MM.1S (cell line): Measurements from ENCODE around the gene SUPT20HL1.

ENCODE experiments used
- DNase-seq: peaks from one replicate; pipeline ENCODE4 v3.0.0-alpha.2; 2015
- H2AFZ ChIP-seq: fragments of 300-600 bp; sonication (generic); 2 replicates; pipeline ENCODE4 v1.6.0; 2016; ENCODE audit warnings: antibody characterized with exemption, low read length
- H3F3A ChIP-seq: fragments of 300-600 bp; sonication (generic); 2 replicates; pipeline ENCODE4 v1.6.1; 2016; ENCODE audit warnings: mild to moderate bottlenecking, antibody characterized with exemption, low read length, moderate library complexity, mixed read lengths; ENCODE audit not compliant: insufficient read depth
- H3K27ac ChIP-seq: fragments of 300-600 bp; sonication (generic); 2 replicates; pipeline ENCODE4 v1.5.1; 2016; ENCODE audit warnings: mild to moderate bottlenecking, low read length
- H3K27me3 ChIP-seq: fragments of 300-600 bp; sonication (generic); replicated peaks from 2 replicates; pipeline ENCODE4 v1.6.0; 2016; ENCODE audit warnings: low read length; ENCODE audit not compliant: insufficient read depth
- H3K36me3 ChIP-seq: fragments of 300-600 bp; sonication (generic); replicated peaks from 2 replicates; pipeline ENCODE4 v1.6.1; 2016; ENCODE audit warnings: mild to moderate bottlenecking, low read length, mixed read lengths; ENCODE audit not compliant: insufficient read depth
- H3K4me1 ChIP-seq: fragments of 300-600 bp; sonication (generic); 2 replicates; pipeline ENCODE4 v1.6.1; 2016; ENCODE audit warnings: low read length, mixed read lengths
- H3K4me2 ChIP-seq: fragments of 300-600 bp; sonication (generic); 2 replicates; pipeline ENCODE4 v1.6.0; 2016; ENCODE audit warnings: low read depth, low read length
- H3K4me3 ChIP-seq: fragments of 300-600 bp; sonication (generic); 2 replicates; pipeline ENCODE4 v1.5.1; 2016; ENCODE audit warnings: low read length, mixed read lengths
- H3K79me2 ChIP-seq: fragments of 300-600 bp; sonication (generic); 2 replicates; pipeline ENCODE4 v1.6.1; 2016; ENCODE audit warnings: mixed run types, low read length, mixed read lengths
- H3K9ac ChIP-seq: fragments of 300-600 bp; sonication (generic); 2 replicates; pipeline ENCODE4 v1.6.1; 2016; ENCODE audit warnings: low read length, mixed read lengths
- H3K9me2 ChIP-seq: fragments of 300-600 bp; sonication (generic); replicated peaks from 2 replicates; pipeline ENCODE4 v1.6.1; 2016; ENCODE audit warnings: mild to moderate bottlenecking, low read length, mixed read lengths; ENCODE audit not compliant: insufficient read depth
- H3K9me3 ChIP-seq: fragments of 300-600 bp; sonication (generic); replicated peaks from 2 replicates; pipeline ENCODE4 v1.6.1; 2016; ENCODE audit warnings: mild to moderate bottlenecking, low read length, mixed read lengths; ENCODE audit not compliant: insufficient read depth
- H4K20me1 ChIP-seq: fragments of 300-600 bp; sonication (generic); 2 replicates; pipeline ENCODE4 v1.6.1; 2016; ENCODE audit warnings: mild to moderate bottlenecking, low read length, moderate library complexity, mixed read lengths; ENCODE audit not compliant: insufficient read depth
- CTCF ChIP-seq: fragments of 300-600 bp; sonication (generic); IDR thresholded peaks from 2 replicates; pipeline ENCODE4 v1.5.1; 2016; ENCODE audit warnings: antibody characterized with exemption, low read length, mixed read lengths
- EZH2 ChIP-seq: fragments of 300-600 bp; sonication (generic); optimal IDR thresholded peaks from 2 replicates; pipeline ENCODE3; 2017; ENCODE audit warnings: low read depth, mild to moderate bottlenecking, antibody characterized with exemption, low read length, mixed read lengths
- EZH2phosphoT487 ChIP-seq: fragments of 300-600 bp; sonication (generic); IDR thresholded peaks from 2 replicates; pipeline ENCODE4 v1.6.1; 2018; ENCODE audit warnings: antibody characterized with exemption, low read length

SUPT20HL1 gene

GRCh38 chrX:24339911-24340310, 20.5 kb upstream of the SUPT20HL1 start:
- Histone ChIP-seq H3F3A (no peaks in the 10 kb centered on the region), H3K4me1 (no peaks in the 10 kb centered on the region), H3K9ac (no peak overlapping the region), H3K4me3 (no peak overlapping the region), H3K9me2 (no peaks in the 10 kb centered on the region), H3K79me2 (no peaks in the 10 kb centered on the region), H3K9me3 (no peaks in the 10 kb centered on the region), H3K27me3 (no peaks in the 10 kb centered on the region), H3K27ac (no peak overlapping the region), H4K20me1 (no peaks in the 10 kb centered on the region), H3K4me2 (no peak overlapping the region), H2AFZ (no peak overlapping the region), H3K36me3 (no peaks in the 10 kb centered on the region)
- DNase-seq: no peak
- no peak for TF ChIP-seq CTCF
- no peak for TF ChIP-seq EZH2phosphoT487
- no peak for TF ChIP-seq EZH2

- DNase-seq: no peak
- Histone ChIP-seq H3K79me2 (no peaks in the 10 kb centered on the region), H3K27me3 (no peaks in the 10 kb centered on the region), H2AFZ (no peak overlapping the region), H3K4me1 (no peaks in the 10 kb centered on the region), H3K36me3 (no peaks in the 10 kb centered on the region), H3K4me3 (no peak overlapping the region), H3K9ac (no peak overlapping the region), H3K9me3 (no peaks in the 10 kb centered on the region), H4K20me1 (no peaks in the 10 kb centered on the region), H3K27ac (no peak overlapping the region), H3K9me2 (no peaks in the 10 kb centered on the region), H3F3A (no peaks in the 10 kb centered on the region), H3K4me2 (no peak overlapping the region)
- no peak for TF ChIP-seq CTCF
- no peak for TF ChIP-seq EZH2phosphoT487
- TF ChIP-seq EZH2: no peak
Measured at GRCh38 chrX:24340501-24340900, 19.9 kb upstream of the SUPT20HL1 start.

- Histone ChIP-seq H3K9ac (no peak overlapping the region), H3K4me3 (no peak overlapping the region), H3K4me1 (no peaks in the 10 kb centered on the region), H3K27me3 (no peaks in the 10 kb centered on the region), H3K9me2 (no peaks in the 10 kb centered on the region), H4K20me1 (no peaks in the 10 kb centered on the region), H3F3A (no peaks in the 10 kb centered on the region), H3K36me3 (no peaks in the 10 kb centered on the region), H3K27ac (no peak overlapping the region), H2AFZ (no peak overlapping the region), H3K4me2 (no peak overlapping the region), H3K79me2 (no peaks in the 10 kb centered on the region), H3K9me3 (no peaks in the 10 kb centered on the region)
- no peak for TF ChIP-seq EZH2
- TF ChIP-seq CTCF: no peak
- no peak for TF ChIP-seq EZH2phosphoT487
- no peak for DNase-seq
Measured at GRCh38 chrX:24341795-24342194, 18.6 kb upstream of the SUPT20HL1 start.

- no peak for DNase-seq
- no peak overlapping the region for H3K4me2 ChIP-seq
- no peak overlapping the region for H3K4me3 ChIP-seq
- H3K27me3 ChIP-seq: no peaks in the 10 kb centered on the region
- no peak overlapping the region for H3K27ac ChIP-seq
- no peaks in the 10 kb centered on the region for H3K79me2 ChIP-seq
- H3K36me3 ChIP-seq: no peaks in the 10 kb centered on the region
- H3K9me2 ChIP-seq: no peaks in the 10 kb centered on the region
- no peaks in the 10 kb centered on the region for H3K4me1 ChIP-seq
- no peaks in the 10 kb centered on the region for H4K20me1 ChIP-seq
- H3K9me3 ChIP-seq: no peaks in the 10 kb centered on the region
- TF ChIP-seq EZH2 (no peak), CTCF (no peak), EZH2phosphoT487 (no peak)
- no peak overlapping the region for H3K9ac ChIP-seq
- H2AFZ ChIP-seq: no peak overlapping the region
- H3F3A ChIP-seq: no peaks in the 10 kb centered on the region
Measured at GRCh38 chrX:24343719-24344118, 16.7 kb upstream of the SUPT20HL1 start.
